CD14-positive monocyte (primary cell): ENCODE measurements around the gene EPB41L5. TPM values are rescaled to one million over a fixed set of nuclear protein-coding genes. Genes with fewer than 3 reads are reported as not detected.
"Not testable (repeated sequence)": the region's sequence is repeated elsewhere in the genome, so short reads cannot be mapped to it uniquely, and the experiment has no call there.

Experiments
- DNase-seq, 3 donors: peaks; one replicate each; pipeline ENCODE4 v3.0.0-alpha.2; 2011 to 2022
- H2AFZ ChIP-seq: 2 replicates; pipeline ENCODE4 v1.6.0; 2012; ENCODE audit warnings: mild to moderate bottlenecking, low read depth, low read length, inconsistent platforms; ENCODE audit not compliant: insufficient read depth, poor library complexity, severe bottlenecking
- H3K27ac ChIP-seq, 2 donors: 1 replicate in 1 of 2; 2 replicates in 1 of 2; pipeline ENCODE4 v1.5.1; 2012 to 2013; ENCODE audit warnings: low read length in 2 of 2, control low read depth in 1 of 2, inconsistent platforms in 1 of 2, low read depth in 1 of 2, mild to moderate bottlenecking in 1 of 2
- H3K27me3 ChIP-seq, 2 donors: one replicate each; pipeline versions ENCODE4 v1.6.0 to v1.6.1; 2011 to 2013; ENCODE audit warnings: low read length in 2 of 2; ENCODE audit not compliant: control insufficient read depth in 2 of 2, insufficient read depth in 2 of 2
- H3K36me3 ChIP-seq, 2 donors: replicated peaks in 1 of 2; 1 replicate in 1 of 2; 2 replicates in 1 of 2; pipeline versions ENCODE4 v1.5.1 to v1.6.1; 2012 to 2013; ENCODE audit warnings: low read length in 2 of 2, control low read depth in 1 of 2, inconsistent platforms in 1 of 2, mild to moderate bottlenecking in 1 of 2; ENCODE audit not compliant: insufficient read depth in 2 of 2, control insufficient read depth in 1 of 2
- H3K4me1 ChIP-seq, 2 donors: 1 replicate in 1 of 2; 2 replicates in 1 of 2; pipeline versions ENCODE4 v1.5.1 to v1.6.1; 2012 to 2013; ENCODE audit warnings: low read length in 2 of 2, control low read depth in 1 of 2, inconsistent platforms in 1 of 2, mild to moderate bottlenecking in 1 of 2, moderate library complexity in 1 of 2; ENCODE audit not compliant: insufficient read depth in 2 of 2, control insufficient read depth in 1 of 2
- H3K4me2 ChIP-seq: replicated peaks from 2 replicates; pipeline ENCODE3; 2012; ENCODE audit warnings: low read length, moderate library complexity, mild to moderate bottlenecking; ENCODE audit not compliant: poor library complexity, severe bottlenecking; ENCODE audit errors: extremely low read depth
- H3K4me3 ChIP-seq, 3 experiments: fragments of 200-600 bp in 1 of 3; sonication (generic) in 1 of 3; replicated peaks in 1 of 3; 1 replicate in 2 of 3; 2 replicates in 1 of 3; pipeline ENCODE4 v1.5.1; 2011 to 2013; ENCODE audit warnings: low read length in 3 of 3, mild to moderate bottlenecking in 3 of 3, control low read depth in 2 of 3, low read depth in 2 of 3, inconsistent platforms in 1 of 3, moderate library complexity in 1 of 3
- H3K79me2 ChIP-seq: 2 replicates; pipeline ENCODE4 v1.6.0; 2012; ENCODE audit warnings: mild to moderate bottlenecking, control low read depth, inconsistent platforms, low read length, moderate library complexity; ENCODE audit not compliant: insufficient read depth
- H3K9ac ChIP-seq: 2 replicates; pipeline ENCODE4 v1.6.0; 2017; ENCODE audit warnings: low read length, mild to moderate bottlenecking; ENCODE audit not compliant: insufficient read depth, poor library complexity, severe bottlenecking
- H3K9me3 ChIP-seq, 2 donors: replicated peaks in 1 of 2; 1 replicate in 1 of 2; 2 replicates in 1 of 2; pipeline versions ENCODE4 v1.5.1 to v1.6.1; 2012 to 2013; ENCODE audit warnings: low read length in 2 of 2, control low read depth in 1 of 2; ENCODE audit not compliant: control insufficient read depth in 1 of 2, insufficient read depth in 1 of 2
- H4K20me1 ChIP-seq: 2 replicates; pipeline ENCODE4 v1.6.0; 2012; ENCODE audit warnings: mild to moderate bottlenecking, low read length, control low read depth, moderate library complexity; ENCODE audit not compliant: insufficient read depth
- H3K27ac Mint-ChIP-seq, 7 donors: one replicate each; pipeline ENCODE4 v1.8.0; 2020; ENCODE audit warnings: mild to moderate bottlenecking in 7 of 7, mixed read lengths in 7 of 7, moderate library complexity in 6 of 7, inconsistent platforms in 2 of 7
- H3K27me3 Mint-ChIP-seq, 3 donors: one replicate each; pipeline ENCODE4 v1.8.0; 2021 to 2022; ENCODE audit warnings: low read depth in 3 of 3, mild to moderate bottlenecking in 3 of 3, mixed read lengths in 3 of 3, moderate library complexity in 3 of 3, inconsistent platforms in 1 of 3
- H3K36me3 Mint-ChIP-seq, 2 donors: one replicate each; pipeline ENCODE4 v1.8.0; 2020; ENCODE audit warnings: mixed read lengths in 2 of 2, inconsistent platforms in 1 of 2, mild to moderate bottlenecking in 1 of 2
- H3K4me1 Mint-ChIP-seq: one replicate; pipeline ENCODE4 v1.8.0; 2020; ENCODE audit warnings: mild to moderate bottlenecking, mixed read lengths
- H3K4me3 Mint-ChIP-seq, 2 donors: one replicate each; pipeline ENCODE4 v1.8.0; 2020; ENCODE audit warnings: mild to moderate bottlenecking in 2 of 2, mixed read lengths in 2 of 2, moderate library complexity in 1 of 2
- H3K9me3 Mint-ChIP-seq, 7 donors: one replicate each; pipeline ENCODE4 v1.8.0; 2020 to 2022; ENCODE audit warnings: mixed read lengths in 7 of 7, mild to moderate bottlenecking in 6 of 7, moderate library complexity in 6 of 7, inconsistent platforms in 2 of 7
- WGBS: methylation state at CpG from one replicate; pipeline ENCODE4 v1.1.5; 2013; ENCODE audit warnings: missing lambda C conversion rate; ENCODE audit not compliant: insufficient coverage; 5-methylcytosine and 5-hydroxymethylcytosine counted together
- intact Hi-C, 2 donors: fragments of 100-400 bp; cut with micrococcal nuclease; formaldehyde crosslinking; loops; one replicate each; pipeline versions ENCODE4 v1.15.0 to v1.15.1; 2023
- polyA plus RNA-seq, 3 donors: library from polyadenylated mRNA; depleted of rRNA in 1 of 3; unstranded in 2 of 3; stranded (reverse) in 1 of 3; fragments of 300-500 nt in 2 of 3; fragments of >200 nt in 1 of 3; fragmentation: Illumina TruSeq in 2 of 3; gene quantifications; 1 replicate in 2 of 3; 2 replicates in 1 of 3; pipeline ENCODE4 v1.2.3, GENCODE V29; 2012 to 2021
- TF ChIP-seq, protein P1 (sequence below): fragments of 200-600 bp; IDR thresholded peaks from one replicate; pipeline ENCODE4 v1.8.0; 2022; ENCODE audit warnings: antibody characterized with exemption, mild to moderate bottlenecking

The EPB41L5 gene
- polyA plus RNA-seq, 3 donors, result 1.4 to 2.4 (median 2.0) TPM

DNA sequence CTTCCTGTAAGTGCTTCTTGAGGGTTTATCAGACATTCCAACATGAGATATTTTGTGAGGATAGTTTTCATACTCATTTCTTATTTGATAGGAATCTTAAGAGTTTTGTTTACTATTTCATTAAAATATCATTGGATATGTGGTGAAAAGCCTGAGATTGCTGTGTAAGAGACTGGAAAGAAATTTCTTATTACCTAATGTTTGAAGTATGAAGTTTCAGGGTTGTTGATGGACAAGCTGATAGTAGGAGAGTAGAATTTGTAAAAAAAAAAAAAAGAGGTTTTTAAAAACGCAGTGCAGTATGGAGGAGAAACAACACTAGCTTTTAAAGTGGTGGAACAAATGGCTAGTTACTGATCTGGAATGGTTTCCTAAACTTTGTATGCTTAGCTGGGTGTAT, 7.7 kb downstream of the EPB41L5 start:
- H3K9me3 ChIP-seq, result peaks cover 4 to 7% of the 10 kb centered on the region in 2 donors
- H3K9ac ChIP-seq, result no peak overlapping the region
- no peaks in the 10 kb centered on the region for H3K4me1 ChIP-seq
- no CpG with 5 or more reads among the region's 1 CpG for WGBS
- H3K27me3 Mint-ChIP-seq, result peaks cover 0 to 11% (median 2%) of the 10 kb centered on the region in 3 donors
- H3K4me3 Mint-ChIP-seq, result no peak overlapping the region
- H3K36me3 ChIP-seq, result no peaks in the 10 kb centered on the region
- H3K79me2 ChIP-seq, result no peaks in the 10 kb centered on the region
- H3K27ac ChIP-seq, result no peak overlapping the region
- H3K36me3 Mint-ChIP-seq, result no peaks in the 10 kb centered on the region
- no peak overlapping the region for H3K27ac Mint-ChIP-seq
- TF ChIP-seq, protein P1, sequence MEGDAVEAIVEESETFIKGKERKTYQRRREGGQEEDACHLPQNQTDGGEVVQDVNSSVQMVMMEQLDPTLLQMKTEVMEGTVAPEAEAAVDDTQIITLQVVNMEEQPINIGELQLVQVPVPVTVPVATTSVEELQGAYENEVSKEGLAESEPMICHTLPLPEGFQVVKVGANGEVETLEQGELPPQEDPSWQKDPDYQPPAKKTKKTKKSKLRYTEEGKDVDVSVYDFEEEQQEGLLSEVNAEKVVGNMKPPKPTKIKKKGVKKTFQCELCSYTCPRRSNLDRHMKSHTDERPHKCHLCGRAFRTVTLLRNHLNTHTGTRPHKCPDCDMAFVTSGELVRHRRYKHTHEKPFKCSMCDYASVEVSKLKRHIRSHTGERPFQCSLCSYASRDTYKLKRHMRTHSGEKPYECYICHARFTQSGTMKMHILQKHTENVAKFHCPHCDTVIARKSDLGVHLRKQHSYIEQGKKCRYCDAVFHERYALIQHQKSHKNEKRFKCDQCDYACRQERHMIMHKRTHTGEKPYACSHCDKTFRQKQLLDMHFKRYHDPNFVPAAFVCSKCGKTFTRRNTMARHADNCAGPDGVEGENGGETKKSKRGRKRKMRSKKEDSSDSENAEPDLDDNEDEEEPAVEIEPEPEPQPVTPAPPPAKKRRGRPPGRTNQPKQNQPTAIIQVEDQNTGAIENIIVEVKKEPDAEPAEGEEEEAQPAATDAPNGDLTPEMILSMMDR, result no peak
- H4K20me1 ChIP-seq, result no peaks in the 10 kb centered on the region
- intact Hi-C loops, result no loop called here
- peaks cover 7 to 21% (median 12%) of the 10 kb centered on the region in 7 donors for H3K9me3 Mint-ChIP-seq
- H3K27me3 ChIP-seq, result peaks cover 0 to 3% of the 10 kb centered on the region in 2 donors
- no peaks in the 10 kb centered on the region for H3K4me1 Mint-ChIP-seq
- no peak overlapping the region for H3K4me3 ChIP-seq
- no peak overlapping the region for H2AFZ ChIP-seq
- no peak for DNase-seq
- no peak overlapping the region for H3K4me2 ChIP-seq

DNA sequence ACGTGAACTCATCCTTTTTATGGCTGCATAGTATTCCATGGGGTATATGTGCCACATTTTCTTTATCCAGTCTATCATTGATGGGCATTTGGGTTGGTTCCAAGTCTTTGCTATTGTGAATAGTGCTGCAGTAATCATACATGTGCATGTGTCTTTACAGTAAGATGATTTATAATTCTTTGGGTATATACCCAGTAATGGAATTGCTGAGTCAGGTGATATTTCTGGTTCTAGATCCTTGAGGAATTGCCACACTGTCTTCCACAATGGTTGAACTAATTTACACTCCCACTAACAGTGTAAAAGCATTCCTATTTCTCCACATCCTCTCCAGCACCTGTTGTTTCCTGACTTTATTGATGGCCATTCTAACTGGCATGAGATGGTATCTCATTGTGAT, 9.6 kb downstream of the EPB41L5 start:
- H3K36me3 ChIP-seq, DNase-seq, H3K4me2 ChIP-seq, H3K27ac ChIP-seq, H3K4me1 Mint-ChIP-seq, H3K4me3 ChIP-seq, H2AFZ ChIP-seq, H3K9ac ChIP-seq, H4K20me1 ChIP-seq, H3K4me1 ChIP-seq, H3K27me3 Mint-ChIP-seq, intact Hi-C loops, H3K36me3 Mint-ChIP-seq, H3K79me2 ChIP-seq, H3K27ac Mint-ChIP-seq, H3K9me3 ChIP-seq, H3K27me3 ChIP-seq, H3K4me3 Mint-ChIP-seq: not testable (repeated sequence)
- WGBS, result no CpG with 5 or more reads among the region's 1 CpG
- H3K9me3 Mint-ChIP-seq, result peaks cover 12 to 27% (median 16%) of the 10 kb centered on the region in 7 donors
